Measurements from ENCODE around the gene PIK3CB.
"Not testable (repeated sequence)": the region's sequence is repeated elsewhere in the genome, so short reads cannot be mapped to it uniquely, and the experiment has no call there.

The PIK3CB gene

GRCh38 chr3:138620431-138620830 is 214.3 kb downstream of the PIK3CB start:
- Mint-ChIP-seq H3K27me3 (no peaks in the 10 kb centered on the region), H3K36me3 (ENCODE audit: low read depth) (no peaks in the 10 kb centered on the region), H3K4me3 (no peak overlapping the region), H3K4me1 (ENCODE audit: low read depth) (no peaks in the 10 kb centered on the region), H3K9me3 (no peaks in the 10 kb centered on the region), H3K27ac (no peak overlapping the region)

- Mint-ChIP-seq H3K4me3 (no peak overlapping the region), H3K36me3 (ENCODE audit: low read depth) (no peaks in the 10 kb centered on the region), H3K27ac (no peak overlapping the region), H3K9me3 (no peaks in the 10 kb centered on the region), H3K4me1 (ENCODE audit: low read depth) (no peaks in the 10 kb centered on the region), H3K27me3 (no peaks in the 10 kb centered on the region)
Observed at GRCh38 chr3:138615462-138615861, 219.3 kb downstream of the PIK3CB start.

GRCh38 chr3:138609898-138610266 is 224.8 kb downstream of the PIK3CB start:
- Mint-ChIP-seq H3K4me3 (peak overlapping the region; percentile 87), H3K9me3 (no peaks in the 10 kb centered on the region), H3K27ac (peak overlapping the region; percentile 96), H3K27me3 (no peaks in the 10 kb centered on the region), H3K4me1 (ENCODE audit: low read depth) (peaks cover 15% of the 10 kb centered on the region), H3K36me3 (ENCODE audit: low read depth) (no peaks in the 10 kb centered on the region)

GRCh38 chr3:138608322-138609135 is 226.2 kb downstream of the PIK3CB start, which contains the start of gene FAIM:
TSS of gene FAIM (plus strand) at chr3:138608771. CDS start at chr3:138619727, 10,956 bp downstream.
- Mint-ChIP-seq H3K27ac (peak within 1 kb of the TSS; percentile 96), H3K27me3 (no peaks in the 10 kb centered on the region), H3K36me3 (ENCODE audit: low read depth) (no peaks in the 10 kb centered on the region)

GRCh38 chr3:138604106-138604595 is 230.6 kb downstream of the PIK3CB start:
- not testable (repeated sequence) for H3K27me3 Mint-ChIP-seq; H3K4me1 Mint-ChIP-seq (ENCODE audit: low read depth); H3K27ac Mint-ChIP-seq; H3K4me3 Mint-ChIP-seq; H3K36me3 Mint-ChIP-seq (ENCODE audit: low read depth); H3K9me3 Mint-ChIP-seq

More at GRCh38 chr3:138608322-138609135, 226.2 kb downstream of the PIK3CB start, which contains the start of gene FAIM:
- peak within 1 kb of the TSS; percentile 87 for H3K4me3 Mint-ChIP-seq
- H3K9me3 Mint-ChIP-seq, result no peaks in the 10 kb centered on the region
- H3K4me1 Mint-ChIP-seq (ENCODE audit: low read depth), result peaks cover 15% of the 10 kb centered on the region

Data from stimulated activated naive CD8-positive, alpha-beta T cell treated with anti-CD3 and anti-CD28 coated beads, Interleukin-15, Interleukin-2, amounts not matched to agents 100 ng/mL and 50 ng/mL, for 24 hours (primary cell).